Measurements from ENCODE around the gene SUCLG2. TPM values are rescaled to one million over a fixed set of nuclear protein-coding genes. Genes with fewer than 3 reads are reported as not detected.

The SUCLG2 gene
- total RNA-seq, 1 donor from 2014 or later: 53.8 TPM

GRCh38 chr3:67335813-67336212 lies 318.6 kb downstream of the SUCLG2 start:
- no peak overlapping the region for H3K27ac ChIP-seq
- intact Hi-C loops (cut with DNase I): no loop called here
- ATAC-seq (no peak), DNase-seq (no peak)
- no peak overlapping the region for H3K4me3 ChIP-seq
- H3K4me1 ChIP-seq: no peaks in the 10 kb centered on the region
- H3K9me3 ChIP-seq: peaks cover 7% of the 10 kb centered on the region
- no peaks in the 10 kb centered on the region for H3K27me3 ChIP-seq
- TF ChIP-seq CTCF (IDR thresholded peaks at IDR 0.05): no peak
- no peaks in the 10 kb centered on the region for H3K36me3 ChIP-seq

- ATAC-seq (no peak), DNase-seq (no peak)
- Histone ChIP-seq H3K27ac (no peak overlapping the region), H3K9me3 (no peaks in the 10 kb centered on the region), H3K27me3 (no peaks in the 10 kb centered on the region), H3K4me1 (no peaks in the 10 kb centered on the region), H3K4me3 (no peak overlapping the region), H3K36me3 (no peaks in the 10 kb centered on the region)
- intact Hi-C loops (cut with DNase I): no loop called here
- TF ChIP-seq CTCF (IDR thresholded peaks at IDR 0.05): no peak
These were observed 319.8 kb downstream of the SUCLG2 start for GRCh38 chr3:67334588-67334987.

- no peak for DNase-seq
- no peak overlapping the region for H3K27ac ChIP-seq
- H3K9me3 ChIP-seq: no peaks in the 10 kb centered on the region
- no peaks in the 10 kb centered on the region for H3K4me1 ChIP-seq
- H3K36me3 ChIP-seq: no peaks in the 10 kb centered on the region
- no peaks in the 10 kb centered on the region for H3K27me3 ChIP-seq
- no peak overlapping the region for H3K4me3 ChIP-seq
- no peak for ATAC-seq
- intact Hi-C loops (cut with DNase I): no loop called here
- no peak for TF ChIP-seq CTCF (IDR thresholded peaks at IDR 0.05)
These were observed 325.1 kb downstream of the SUCLG2 start for GRCh38 chr3:67329358-67329757.

- no peaks in the 10 kb centered on the region for H3K27me3 ChIP-seq
- DNase-seq (no peak), ATAC-seq (no peak)
- no peak overlapping the region for H3K27ac ChIP-seq
- no peaks in the 10 kb centered on the region for H3K4me1 ChIP-seq
- intact Hi-C loops (cut with DNase I): no loop called here
- no peaks in the 10 kb centered on the region for H3K9me3 ChIP-seq
- no peak for TF ChIP-seq CTCF (IDR thresholded peaks at IDR 0.05)
- H3K36me3 ChIP-seq: no peaks in the 10 kb centered on the region
- H3K4me3 ChIP-seq: no peak overlapping the region
These were observed 326.8 kb downstream of the SUCLG2 start for GRCh38 chr3:67327582-67327981.

GRCh38 chr3:67325231-67325630 lies 329.2 kb downstream of the SUCLG2 start:
- Histone ChIP-seq H3K4me3 (no peak overlapping the region), H3K4me1 (no peaks in the 10 kb centered on the region), H3K27ac (no peak overlapping the region), H3K36me3 (no peaks in the 10 kb centered on the region), H3K9me3 (no peaks in the 10 kb centered on the region), H3K27me3 (no peaks in the 10 kb centered on the region)
- no peak for TF ChIP-seq CTCF (IDR thresholded peaks at IDR 0.05)
- no peak for ATAC-seq
- intact Hi-C loops (cut with DNase I): no loop called here
- DNase-seq: no peak

Measured in upper lobe of right lung (tissue), 1 donor.